OCI-LY7 (cell line): ENCODE results near the gene HEPN1. TPM values are rescaled to one million over a fixed set of nuclear protein-coding genes. Genes with fewer than 3 reads are reported as not detected.

ENCODE experiments used
- BruUV-seq: library from RNA; stranded (reverse); fragments of 400-500 nt; replicated peaks from 2 replicates; lab custom pipeline; 2021; lab: Mats Ljungman, UMichigan
- CTCF ChIA-PET: fragments of 300-600 bp; sonication (Branson Sonifier 250); formaldehyde crosslinking; loops from one replicate; lab custom pipeline; 2022; ENCODE audit warnings: antibody characterized with exemption; ENCODE audit not compliant: unreplicated experiment; lab: Charles Lee
- POLR2A ChIA-PET: fragments of 300-600 bp; sonication (Branson Sonifier 250); formaldehyde crosslinking; loops from one replicate; lab custom pipeline; 2022; ENCODE audit warnings: antibody characterized with exemption; lab: Charles Lee
- DNase-seq: peaks from one replicate; pipeline ENCODE4 v3.0.0-alpha.2; 2015; ENCODE audit warnings: low spot score
- H2AFZ ChIP-seq: fragments of 200-600 bp; sonication (generic), shearing (Covaris generic); 2 replicates; pipeline ENCODE4 v1.6.1; 2014; ENCODE audit warnings: mild to moderate bottlenecking, antibody characterized with exemption, low read length, moderate library complexity
- H3K27ac ChIP-seq: fragments of 200-600 bp; sonication (generic); 2 replicates; pipeline ENCODE4 v1.5.1; 2014; ENCODE audit warnings: mixed run types, low read depth, mild to moderate bottlenecking, moderate library complexity, low read length, inconsistent platforms; ENCODE audit not compliant: poor library complexity, severe bottlenecking
- H3K36me3 ChIP-seq: fragments of 200-600 bp; sonication (generic); 2 replicates; pipeline ENCODE4 v1.6.1; 2014; ENCODE audit warnings: mild to moderate bottlenecking, antibody characterized with exemption, low read length, moderate library complexity, mixed read lengths; ENCODE audit not compliant: insufficient read depth
- H3K4me1 ChIP-seq: fragments of 200-600 bp; sonication (generic); 2 replicates; pipeline ENCODE4 v1.5.1; 2014; ENCODE audit warnings: mild to moderate bottlenecking, low read length; ENCODE audit not compliant: insufficient read depth, poor library complexity, severe bottlenecking
- H3K4me2 ChIP-seq: fragments of 200-600 bp; sonication (generic); 2 replicates; pipeline ENCODE4 v1.6.1; 2014; ENCODE audit warnings: mild to moderate bottlenecking, low read length
- H3K4me3 ChIP-seq: fragments of 200-600 bp; sonication (generic); 2 replicates; pipeline ENCODE4 v1.5.1; 2014; ENCODE audit warnings: mild to moderate bottlenecking, low read depth, low read length; ENCODE audit not compliant: poor library complexity, severe bottlenecking
- H3K79me2 ChIP-seq: fragments of 200-600 bp; sonication (generic); 2 replicates; pipeline ENCODE4 v1.6.1; 2016; ENCODE audit warnings: low read depth, mild to moderate bottlenecking, low read length, moderate library complexity, mixed read lengths; ENCODE audit not compliant: insufficient read depth
- H3K9me2 ChIP-seq: fragments of 200-600 bp; sonication (generic); 2 replicates; pipeline ENCODE4 v1.6.1; 2016; ENCODE audit warnings: mild to moderate bottlenecking, low read length, mixed read lengths; ENCODE audit not compliant: insufficient read depth
- H3K9me3 ChIP-seq: fragments of 200-600 bp; sonication (generic); 2 replicates; pipeline ENCODE4 v1.6.1; 2014; ENCODE audit warnings: mild to moderate bottlenecking, mixed run types, low read length, mixed read lengths
- H4K20me1 ChIP-seq: fragments of 200-600 bp; sonication (generic); 2 replicates; pipeline ENCODE4 v1.6.1; 2014; ENCODE audit warnings: mild to moderate bottlenecking, antibody characterized with exemption, low read length, moderate library complexity, mixed read lengths; ENCODE audit not compliant: insufficient read depth
- EZH2phosphoT487 ChIP-seq: fragments of 200-600 bp; sonication (generic); IDR thresholded peaks from 2 replicates; pipeline ENCODE4 v1.6.1; 2018; ENCODE audit warnings: low read depth, borderline replicate concordance, mild to moderate bottlenecking, mixed run types, antibody characterized with exemption, low read length, moderate library complexity, mixed read lengths
- intact Hi-C: fragments of 100-400 bp; cut with micrococcal nuclease; formaldehyde crosslinking; loops from one replicate; pipeline ENCODE4 v1.10.0; 2022; ENCODE audit not compliant: unreplicated experiment
- total RNA-seq, 2 experiments: library from RNA; depleted of rRNA in 1 of 2; stranded (reverse); fragments of >200 nt in 1 of 2; shearing (Covaris generic) in 1 of 2; gene quantifications; 2 replicates each; pipeline ENCODE4 v1.2.3, GENCODE V29; 2014 to 2022
- TF ChIP-seq, protein P1 (sequence below): fragments of 200-600 bp; sonication (generic); conservative IDR thresholded peaks from 2 replicates; pipeline ENCODE4 v1.5.1; 2014; ENCODE audit warnings: mild to moderate bottlenecking, antibody characterized with exemption, low read length, moderate library complexity, mixed read lengths

Gene HEPN1
- total RNA-seq, 2 experiments from 2014 or later: not detected

DNA sequence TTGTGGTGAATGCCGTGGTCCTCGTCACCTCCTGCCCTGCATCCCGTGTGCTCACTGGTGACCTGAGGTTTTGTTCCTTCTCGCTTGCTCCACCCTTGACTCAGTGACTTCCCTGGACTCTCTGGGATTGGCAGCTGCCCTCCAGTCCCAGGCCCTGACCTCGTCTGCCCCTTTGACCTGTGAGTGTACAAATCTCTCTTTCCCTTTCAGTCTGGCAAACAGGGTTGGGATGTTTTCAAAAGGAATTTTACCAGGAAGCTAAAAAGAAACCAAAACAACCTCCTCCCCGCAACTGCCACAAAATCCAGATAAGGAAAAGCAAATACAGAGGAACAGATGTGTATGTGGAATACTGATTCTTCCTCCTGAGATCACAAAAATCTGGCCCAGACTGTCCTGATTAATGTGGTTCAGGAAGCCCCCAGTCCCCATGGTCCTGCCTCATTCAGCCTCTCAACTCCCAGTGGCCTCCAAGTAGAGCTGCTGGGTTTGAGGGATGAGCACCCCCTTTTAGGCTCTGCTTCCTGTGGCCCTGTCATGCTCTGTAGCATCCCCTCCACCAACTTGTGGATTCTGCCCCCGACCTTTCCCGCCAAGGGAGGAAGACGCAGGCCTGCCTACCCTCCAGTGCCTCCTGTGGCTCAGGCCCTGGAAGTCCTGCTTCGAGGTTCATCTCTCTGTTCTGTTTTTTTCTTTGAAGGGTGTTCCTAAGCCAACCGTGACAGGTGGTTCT is 36.5 kb upstream of the HEPN1 start:
- Histone ChIP-seq H3K27ac (no peak overlapping the region), H3K9me3 (no peaks in the 10 kb centered on the region), H3K4me3 (no peak overlapping the region), H3K4me1 (no peaks in the 10 kb centered on the region), H3K9me2 (no peaks in the 10 kb centered on the region), H2AFZ (no peak overlapping the region), H3K79me2 (no peaks in the 10 kb centered on the region), H4K20me1 (no peaks in the 10 kb centered on the region), H3K36me3 (no peaks in the 10 kb centered on the region), H3K4me2 (no peak overlapping the region)
- POLR2A ChIA-PET: interaction anchor here (0.7 to 1.5 kb wide), 2 partner anchors 8 to 122 kb away, joined by 3 to 5 read pairs; no protein-coding TSS in a partner anchor
- no peak for TF ChIP-seq EZH2phosphoT487
- DNase-seq: no peak
- intact Hi-C loops: no loop called here
- BruUV-seq: no TSS peak
- CTCF ChIA-PET: no interaction called here

DNA sequence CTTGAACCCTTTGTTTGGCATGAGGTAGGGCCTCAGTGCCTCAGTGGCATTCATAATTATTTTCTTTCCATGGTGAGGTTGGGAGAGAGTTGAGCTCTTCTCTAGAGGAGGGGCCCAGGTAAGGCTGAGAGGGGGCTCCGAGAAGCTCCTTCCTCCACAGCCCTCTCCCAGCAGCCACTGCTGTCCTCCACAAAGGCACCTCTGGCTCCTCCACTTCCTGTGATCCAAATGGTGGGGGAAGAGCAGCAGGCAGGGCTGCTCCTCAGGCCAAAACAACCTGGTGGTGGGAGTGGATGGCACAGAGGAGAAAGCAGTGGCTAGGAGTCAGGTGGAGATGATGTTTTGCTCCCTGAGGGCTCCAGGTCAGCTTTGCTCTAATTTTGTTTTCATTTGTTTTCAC is 34.7 kb upstream of the HEPN1 start:
- ChIA-PET POLR2A (interaction anchor here (1.0 kb wide), 1 partner anchor 313 kb away, joined by 3 read pairs; no protein-coding TSS in a partner anchor), CTCF (no interaction called here)
- BruUV-seq: no TSS peak
- Histone ChIP-seq H3K27ac (no peak overlapping the region), H3K9me2 (no peaks in the 10 kb centered on the region), H3K9me3 (no peaks in the 10 kb centered on the region), H4K20me1 (no peaks in the 10 kb centered on the region), H3K4me1 (no peaks in the 10 kb centered on the region), H3K79me2 (no peaks in the 10 kb centered on the region), H3K4me3 (no peak overlapping the region), H2AFZ (no peak overlapping the region), H3K36me3 (no peaks in the 10 kb centered on the region), H3K4me2 (no peak overlapping the region)
- intact Hi-C loops: no loop called here
- no peak for DNase-seq
- TF ChIP-seq EZH2phosphoT487: no peak
- TF ChIP-seq, protein P1, sequence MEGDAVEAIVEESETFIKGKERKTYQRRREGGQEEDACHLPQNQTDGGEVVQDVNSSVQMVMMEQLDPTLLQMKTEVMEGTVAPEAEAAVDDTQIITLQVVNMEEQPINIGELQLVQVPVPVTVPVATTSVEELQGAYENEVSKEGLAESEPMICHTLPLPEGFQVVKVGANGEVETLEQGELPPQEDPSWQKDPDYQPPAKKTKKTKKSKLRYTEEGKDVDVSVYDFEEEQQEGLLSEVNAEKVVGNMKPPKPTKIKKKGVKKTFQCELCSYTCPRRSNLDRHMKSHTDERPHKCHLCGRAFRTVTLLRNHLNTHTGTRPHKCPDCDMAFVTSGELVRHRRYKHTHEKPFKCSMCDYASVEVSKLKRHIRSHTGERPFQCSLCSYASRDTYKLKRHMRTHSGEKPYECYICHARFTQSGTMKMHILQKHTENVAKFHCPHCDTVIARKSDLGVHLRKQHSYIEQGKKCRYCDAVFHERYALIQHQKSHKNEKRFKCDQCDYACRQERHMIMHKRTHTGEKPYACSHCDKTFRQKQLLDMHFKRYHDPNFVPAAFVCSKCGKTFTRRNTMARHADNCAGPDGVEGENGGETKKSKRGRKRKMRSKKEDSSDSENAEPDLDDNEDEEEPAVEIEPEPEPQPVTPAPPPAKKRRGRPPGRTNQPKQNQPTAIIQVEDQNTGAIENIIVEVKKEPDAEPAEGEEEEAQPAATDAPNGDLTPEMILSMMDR: no peak

DNA sequence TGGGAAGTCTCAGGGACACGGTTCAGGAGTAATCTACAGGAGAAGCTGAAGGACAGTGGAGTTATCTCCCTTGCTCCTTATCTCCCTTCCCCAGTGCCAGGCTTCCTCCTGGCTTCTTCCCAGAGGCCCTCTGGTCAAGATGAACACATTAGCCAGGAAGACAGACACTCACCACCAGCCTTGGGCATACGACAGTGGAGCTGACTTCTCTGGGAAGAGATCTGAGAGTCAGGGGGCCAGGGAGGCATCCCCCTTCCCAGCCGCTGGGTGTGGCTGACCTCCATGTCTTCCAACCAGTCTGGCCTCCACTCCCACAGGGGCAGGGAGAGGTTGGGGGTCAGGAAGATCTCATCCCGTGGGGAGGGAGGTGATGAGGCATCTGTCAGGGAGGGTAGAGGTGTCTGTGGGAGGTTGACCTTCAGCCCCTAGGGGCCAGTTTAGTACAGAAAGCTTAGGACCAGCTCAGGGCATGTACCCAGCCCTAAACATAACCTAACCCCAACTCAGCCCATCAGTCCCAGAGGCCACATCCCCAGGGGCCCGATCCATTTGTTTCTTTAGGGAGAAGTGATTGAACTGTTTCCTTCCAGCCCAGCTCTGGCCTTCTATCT is 34.1 kb upstream of the HEPN1 start:
- H3K79me2 ChIP-seq: no peaks in the 10 kb centered on the region
- intact Hi-C loops: no loop called here
- no peak for DNase-seq
- H3K4me2 ChIP-seq: no peak overlapping the region
- ChIA-PET CTCF (no interaction called here), POLR2A (no interaction called here)
- no peaks in the 10 kb centered on the region for H3K36me3 ChIP-seq
- no peak overlapping the region for H2AFZ ChIP-seq
- H4K20me1 ChIP-seq: no peaks in the 10 kb centered on the region
- H3K9me2 ChIP-seq: no peaks in the 10 kb centered on the region
- H3K27ac ChIP-seq: no peak overlapping the region
- H3K9me3 ChIP-seq: no peaks in the 10 kb centered on the region
- H3K4me1 ChIP-seq: no peaks in the 10 kb centered on the region
- TF ChIP-seq, protein P1: no peak
- TF ChIP-seq EZH2phosphoT487: no peak
- no TSS peak for BruUV-seq
- H3K4me3 ChIP-seq: no peak overlapping the region
